ENCODE data around the gene NAXE.

DNA sequence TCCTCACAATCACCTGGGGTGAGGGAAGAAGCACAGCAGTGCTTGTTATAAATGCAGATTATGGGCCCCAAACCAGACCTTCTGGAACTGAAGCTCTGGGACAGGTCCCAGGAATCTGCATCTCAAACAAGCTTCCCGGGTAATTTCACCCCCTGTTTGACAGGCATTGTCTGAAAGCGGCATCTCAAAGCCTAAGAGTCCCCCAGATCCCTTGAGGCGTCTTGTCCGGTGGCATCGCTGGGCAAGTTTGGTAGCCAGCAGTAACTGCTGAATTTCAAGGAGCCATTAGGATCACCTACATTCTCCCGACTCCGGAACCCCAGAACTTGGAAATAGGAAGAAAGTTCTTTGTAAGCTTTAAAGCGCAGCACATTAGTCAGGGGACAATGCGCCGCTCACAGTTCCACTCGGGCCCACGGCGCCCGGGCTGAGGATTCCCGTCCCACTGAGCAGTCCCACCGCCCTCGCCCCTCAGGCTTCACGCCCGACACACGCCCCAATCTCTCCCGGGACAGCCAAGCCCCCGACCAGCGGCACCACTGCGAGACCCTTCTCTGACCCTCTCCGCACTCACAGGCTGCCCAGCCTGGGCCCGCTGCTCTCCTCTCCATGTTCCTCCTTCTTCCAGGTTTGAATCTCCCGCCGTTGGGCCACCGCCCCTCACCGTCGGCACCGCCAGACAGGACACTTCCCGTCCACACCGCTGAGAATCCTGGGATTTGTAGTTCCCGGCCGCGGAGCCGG lies 19.5 kb upstream of the NAXE start, which contains the start of gene IQGAP3:
- TF ChIP-seq, protein P1, sequence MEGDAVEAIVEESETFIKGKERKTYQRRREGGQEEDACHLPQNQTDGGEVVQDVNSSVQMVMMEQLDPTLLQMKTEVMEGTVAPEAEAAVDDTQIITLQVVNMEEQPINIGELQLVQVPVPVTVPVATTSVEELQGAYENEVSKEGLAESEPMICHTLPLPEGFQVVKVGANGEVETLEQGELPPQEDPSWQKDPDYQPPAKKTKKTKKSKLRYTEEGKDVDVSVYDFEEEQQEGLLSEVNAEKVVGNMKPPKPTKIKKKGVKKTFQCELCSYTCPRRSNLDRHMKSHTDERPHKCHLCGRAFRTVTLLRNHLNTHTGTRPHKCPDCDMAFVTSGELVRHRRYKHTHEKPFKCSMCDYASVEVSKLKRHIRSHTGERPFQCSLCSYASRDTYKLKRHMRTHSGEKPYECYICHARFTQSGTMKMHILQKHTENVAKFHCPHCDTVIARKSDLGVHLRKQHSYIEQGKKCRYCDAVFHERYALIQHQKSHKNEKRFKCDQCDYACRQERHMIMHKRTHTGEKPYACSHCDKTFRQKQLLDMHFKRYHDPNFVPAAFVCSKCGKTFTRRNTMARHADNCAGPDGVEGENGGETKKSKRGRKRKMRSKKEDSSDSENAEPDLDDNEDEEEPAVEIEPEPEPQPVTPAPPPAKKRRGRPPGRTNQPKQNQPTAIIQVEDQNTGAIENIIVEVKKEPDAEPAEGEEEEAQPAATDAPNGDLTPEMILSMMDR (IDR thresholded peaks at IDR 0.05) = no peak
- no peak for TF ChIP-seq POLR2A (IDR thresholded peaks at IDR 0.05)
